HepG2 (cell line): ENCODE data around the gene VPS50. TPM values are rescaled to one million over a fixed set of nuclear protein-coding genes. Genes with fewer than 3 reads are reported as not detected.
A peak's percentile ranks its signal among the peaks of the same experiment; 100 is the strongest.

Experiments used
- ATAC-seq: fragments of 200-7000 bp; cut with Tn5 transposase; 3 replicates; pipeline ENCODE4 v1.9.1; 2020; ENCODE audit warnings: mild to moderate bottlenecking, moderate library complexity
- BruUV-seq: library from RNA; stranded (reverse); fragments of 400-500 nt; replicated peaks from 2 replicates; lab custom pipeline; 2021; lab: Mats Ljungman, UMichigan
- CTCF ChIA-PET: fragments of 300-600 bp; formaldehyde crosslinking; extraction: SDS; loops from one replicate; lab custom pipeline; 2021; ENCODE audit warnings: low total read pairs, inconsistent platforms, low intra/inter-chr PET ratio; lab: Yijun Ruan, JAX
- POLR2A ChIA-PET: fragments of 350-600 bp; sonication (Branson Sonifier 250); formaldehyde crosslinking; loops from one replicate; lab custom pipeline; 2020; ENCODE audit warnings: antibody characterized with exemption, inconsistent platforms; lab: Yijun Ruan, JAX
- DNase-seq: peaks from one replicate; pipeline ENCODE4 v3.0.0-alpha.2; 2015; ENCODE audit warnings: low spot score
- FAIRE-seq: peaks from 3 replicates; lab custom pipeline; 2011; peaks lifted over from hg19 to GRCh38; lab: Jason Lieb, UNC
- H2AFZ ChIP-seq: one replicate; pipeline ENCODE4 v1.6.1; 2011; ENCODE audit warnings: low read length, inconsistent platforms
- H3K27ac ChIP-seq: fragments of 300-600 bp; 3 replicates; pipeline ENCODE4 v1.8.0; 2011; ENCODE audit warnings: mixed run types, mild to moderate bottlenecking, mixed read lengths, low read length, inconsistent platforms; ENCODE audit not compliant: insufficient read depth; ENCODE audit errors: extremely low read length
- H3K27me3 ChIP-seq, 2 experiments: fragments of 200-600 bp in 1 of 2; 2 replicates in 1 of 2; 3 replicates in 1 of 2; pipeline versions ENCODE4 v1.6.0 to v1.8.0; 2011; ENCODE audit warnings: low read length in 2 of 2, mild to moderate bottlenecking in 2 of 2, moderate library complexity in 2 of 2, inconsistent platforms in 1 of 2; ENCODE audit not compliant: insufficient read depth in 2 of 2, control insufficient read depth in 1 of 2
- H3K36me3 ChIP-seq, 2 experiments: fragments of 200-600 bp in 1 of 2; replicated peaks in 1 of 2; 2 replicates in 1 of 2; 3 replicates in 1 of 2; pipeline versions ENCODE4 v1.5.1 to v1.8.0; 2011; ENCODE audit warnings: low read length in 2 of 2, inconsistent platforms in 1 of 2; ENCODE audit not compliant: insufficient read depth in 2 of 2, control insufficient read depth in 1 of 2
- H3K4me1 ChIP-seq: 2 replicates; pipeline ENCODE4 v1.5.1; 2012; ENCODE audit warnings: low read length, inconsistent platforms; ENCODE audit not compliant: insufficient read depth
- H3K4me2 ChIP-seq: 2 replicates; pipeline ENCODE4 v1.6.0; 2011; ENCODE audit warnings: low read depth, low read length, inconsistent platforms
- H3K4me3 ChIP-seq, 3 experiments: fragments of 200-600 bp in 1 of 3; sonication (generic), shearing (Covaris generic) in 1 of 3; replicated peaks in 1 of 3; 2 replicates each; pipeline ENCODE4 v1.5.1; 2011 to 2016; ENCODE audit warnings: low read length in 3 of 3, inconsistent platforms in 2 of 3, low read depth in 2 of 3, mild to moderate bottlenecking in 2 of 3, control low read depth in 1 of 3, mixed read lengths in 1 of 3; ENCODE audit not compliant: insufficient read depth in 1 of 3
- H3K79me2 ChIP-seq: one replicate; pipeline ENCODE4 v1.6.1; 2011; ENCODE audit warnings: low read length, inconsistent platforms; ENCODE audit not compliant: insufficient read depth
- H3K9ac ChIP-seq: 2 replicates; pipeline ENCODE4 v1.6.0; 2011; ENCODE audit warnings: mild to moderate bottlenecking, low read depth, low read length, inconsistent platforms; ENCODE audit not compliant: insufficient read depth
- H3K9me3 ChIP-seq: 2 replicates; pipeline ENCODE4 v1.5.1; 2012; ENCODE audit warnings: mild to moderate bottlenecking, low read length
- H4K20me1 ChIP-seq: 2 replicates; pipeline ENCODE4 v1.6.0; 2011; ENCODE audit warnings: inconsistent platforms, mild to moderate bottlenecking, low read length, moderate library complexity; ENCODE audit not compliant: insufficient read depth
- ERF ChIP-seq: IDR thresholded peaks from 2 replicates; pipeline ENCODE4 v1.6.1; 2018; ENCODE audit warnings: missing biosample characterization, missing genetic modification reagents
- FUBP1 ChIP-seq: sonication (generic); formaldehyde crosslinking; IDR thresholded peaks from 2 replicates; pipeline ENCODE4 v1.5.1; 2020; ENCODE audit warnings: missing genetic modification reagents, mild to moderate bottlenecking, borderline replicate concordance
- GATAD2A ChIP-seq: IDR thresholded peaks from 2 replicates; pipeline ENCODE4 v1.6.1; 2016
- GZF1 ChIP-seq: sonication (generic); formaldehyde crosslinking; IDR thresholded peaks from 2 replicates; pipeline ENCODE4 v1.5.1; 2020; ENCODE audit warnings: mild to moderate bottlenecking, missing genetic modification reagents
- HNF1B ChIP-seq: sonication (generic); formaldehyde crosslinking; IDR thresholded peaks from 2 replicates; pipeline ENCODE4 v1.5.1; 2020; ENCODE audit warnings: mild to moderate bottlenecking, moderate library complexity, missing genetic modification reagents
- REST ChIP-seq, 2 experiments: IDR thresholded peaks; 2 replicates each; pipeline ENCODE4 v1.6.1; 2011 to 2012; ENCODE audit warnings: low read length in 2 of 2, borderline replicate concordance in 1 of 2, low read depth in 1 of 2, mild to moderate bottlenecking in 1 of 2, moderate library complexity in 1 of 2
- ZC3H4 ChIP-seq: sonication (generic); formaldehyde crosslinking; IDR thresholded peaks from 2 replicates; pipeline ENCODE4 v1.4.0; 2020; ENCODE audit warnings: missing genetic modification reagents, borderline replicate concordance
- ZNF552 ChIP-seq: sonication (generic); formaldehyde crosslinking; IDR thresholded peaks from 2 replicates; pipeline ENCODE4 v1.9.0; 2022; ENCODE audit warnings: missing genetic modification reagents, mild to moderate bottlenecking, borderline replicate concordance
- ZNF556 ChIP-seq: sonication (generic); formaldehyde crosslinking; IDR thresholded peaks from 2 replicates; pipeline ENCODE4 v1.4.0; 2020; ENCODE audit warnings: mild to moderate bottlenecking, missing genetic modification reagents, borderline replicate concordance
- WGBS: methylation state at CpG from one replicate; pipeline ENCODE4 v1.1.6; 2017; ENCODE audit warnings: low lambda C conversion rate; 5-methylcytosine and 5-hydroxymethylcytosine counted together
- in situ Hi-C: cut with HindIII; loops from 2 replicates; pipeline ENCODE4 v1.10.0; 2017; ENCODE audit warnings: low pct_unique_long_range_greater_than_20kb; ENCODE audit not compliant: extremely low pct_ligation_motif_present
- intact Hi-C: fragments of 100-400 bp; cut with micrococcal nuclease; formaldehyde crosslinking; loops from one replicate; pipeline ENCODE4 v1.10.0; 2022; ENCODE audit not compliant: unreplicated experiment
- polyA plus RNA-seq, 8 experiments: library from polyadenylated mRNA; depleted of rRNA in 3 of 8; stranded (reverse) in 7 of 8; unstranded in 1 of 8; fragments of >200 nt; fragmentation: Illumina TruSeq in 4 of 8; extraction: Trizol in 4 of 8; gene quantifications; 2 replicates each; pipeline versions ENCODE4 v1.2.1 to v1.2.3, GENCODE V29; 2011 to 2016; ENCODE audit warnings: low read depth in 4 of 8, missing spikeins in 1 of 8, mixed read lengths in 1 of 8; ENCODE audit not compliant: insufficient read depth in 1 of 8
- total RNA-seq, 5 experiments: library from RNA; depleted of rRNA; stranded (reverse); fragments of >200 nt; fragmentation: Illumina TruSeq; extraction: Trizol; gene quantifications; 2 replicates each; pipeline ENCODE4 v1.2.3, GENCODE V29; 2016; ENCODE audit warnings: low read depth in 1 of 5

The VPS50 gene
- total and polyA plus RNA-seq, 2 of the 13 experiments (the other 11 are each of a cell fraction or from before 2014, with no cell fraction given): 10.3 to 20.4 TPM

GRCh38 chr7:93249491-93250148 is 17.5 kb downstream of the VPS50 start:
- H3K4me1 ChIP-seq: no peaks in the 10 kb centered on the region
- H3K9me3 ChIP-seq: no peaks in the 10 kb centered on the region
- no TSS peak for BruUV-seq
- H2AFZ ChIP-seq: no peak overlapping the region
- no peaks in the 10 kb centered on the region for H3K27me3 ChIP-seq
- H3K9ac ChIP-seq: no peak overlapping the region
- ChIA-PET CTCF (no interaction called here), POLR2A (no interaction called here)
- H3K27ac ChIP-seq: no peak overlapping the region
- no peak for TF ChIP-seq ERF (CRISPR knock-in tag)
- TF ChIP-seq REST (IDR thresholded peaks at IDR 0.05; ENCODE audit: borderline replicate concordance in 1 of 2, low read depth in 1 of 2, low read length in 2 of 2): peak in 1 of 2 experiments; percentile 84; a peak in 3 of 4 replicates
- peaks cover 0 to 1% of the 10 kb centered on the region in 2 experiments; a peak in 1 of 5 replicates for H3K36me3 ChIP-seq
- no peak overlapping the region for H3K4me3 ChIP-seq
- DNase-seq (no peak), ATAC-seq (no peak), FAIRE-seq (no peak)
- H3K4me2 ChIP-seq: no peak overlapping the region
- no peaks in the 10 kb centered on the region for H3K79me2 ChIP-seq
- intact Hi-C loops (loop anchor here (10.0 kb wide), 1 partner anchor 835 kb away; no protein-coding TSS in a partner anchor), in situ Hi-C loops (loop anchor here (5.0 kb wide), 1 partner anchor 303 kb away; no protein-coding TSS in a partner anchor)
- 95% methylated on average over 5 of the region's 5 CpGs for WGBS
- H4K20me1 ChIP-seq: peaks cover 3% of the 10 kb centered on the region; the same call in 1 of the 2 replicates

GRCh38 chr7:93258661-93259060 is 26.5 kb downstream of the VPS50 start:
- H3K4me2 ChIP-seq: no peak overlapping the region
- H3K4me1 ChIP-seq: no peaks in the 10 kb centered on the region
- H3K4me3 ChIP-seq: no peak overlapping the region
- intact Hi-C loops: no loop called here
- FAIRE-seq (no peak), DNase-seq (no peak)
- POLR2A ChIA-PET: no interaction called here
- peaks cover 0 to 1% of the 10 kb centered on the region in 2 experiments; a peak in 2 of 5 replicates for H3K36me3 ChIP-seq
- TF ChIP-seq ZNF556 (no peak), GZF1 (CRISPR knock-in tag) (no peak), FUBP1 (no peak), ZNF552 (CRISPR knock-in tag) (no peak), ZC3H4 (CRISPR knock-in tag) (no peak), GATAD2A (CRISPR knock-in tag) (no peak), HNF1B (CRISPR knock-in tag) (no peak)
- TF ChIP-seq, all 625 proteins: peak for 0
- no peaks in the 10 kb centered on the region for H3K79me2 ChIP-seq
- no peaks in the 10 kb centered on the region for H4K20me1 ChIP-seq
- in situ Hi-C loops: no loop called here
- no peak for ATAC-seq
- no peak overlapping the region for H3K9ac ChIP-seq
- CTCF ChIA-PET: no interaction called here
- H3K27ac ChIP-seq: no peak overlapping the region
- no peak overlapping the region for H2AFZ ChIP-seq
- H3K9me3 ChIP-seq: no peaks in the 10 kb centered on the region
- H3K27me3 ChIP-seq: no peaks in the 10 kb centered on the region
- no TSS peak for BruUV-seq
